ENCODE data around the gene CCDC39.
A peak's percentile ranks its signal among the peaks of the same experiment; 100 is the strongest.
"Not testable (repeated sequence)": the region's sequence is repeated elsewhere in the genome, so short reads cannot be mapped to it uniquely, and the experiment has no call there.

The CCDC39 gene

DNA sequence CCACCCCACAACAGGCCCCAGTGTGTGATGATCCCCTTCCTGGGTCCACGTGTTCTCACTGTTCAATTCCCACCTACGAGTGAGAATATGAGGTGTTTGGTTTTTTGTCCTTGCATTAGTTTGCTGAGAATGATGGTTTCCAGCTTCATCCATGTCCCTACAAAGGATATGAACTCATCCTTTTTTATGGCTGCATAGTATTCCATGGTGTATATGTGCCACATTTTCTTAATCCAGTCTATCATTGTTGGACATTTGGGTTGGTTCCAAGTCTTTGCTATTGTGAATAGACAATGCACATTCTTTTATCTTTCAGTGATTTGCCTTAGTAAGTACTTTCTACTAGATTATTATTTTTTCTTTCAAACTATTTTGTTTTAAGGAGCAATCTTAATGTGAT lies 60.7 kb downstream of the CCDC39 start:
- not testable (repeated sequence) for DNase-seq

DNA sequence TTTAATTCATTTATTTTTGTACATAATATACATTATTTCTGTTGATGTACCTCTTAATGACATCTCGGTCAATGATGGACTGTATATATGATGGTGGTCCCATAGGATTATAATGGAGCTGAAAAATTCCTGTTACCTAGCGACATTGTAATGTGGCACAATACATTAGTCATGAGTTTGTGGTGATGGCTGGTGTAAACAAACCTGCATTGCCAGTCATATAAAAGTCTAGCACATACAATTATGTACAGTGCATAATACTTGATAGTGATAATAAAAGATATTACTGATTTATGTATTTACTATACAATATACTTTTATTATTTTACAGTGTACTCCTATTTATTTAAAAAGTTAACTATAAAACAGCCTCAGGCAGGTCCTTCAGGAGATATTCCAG lies 62.2 kb downstream of the CCDC39 start:
- no peak for DNase-seq

DNA sequence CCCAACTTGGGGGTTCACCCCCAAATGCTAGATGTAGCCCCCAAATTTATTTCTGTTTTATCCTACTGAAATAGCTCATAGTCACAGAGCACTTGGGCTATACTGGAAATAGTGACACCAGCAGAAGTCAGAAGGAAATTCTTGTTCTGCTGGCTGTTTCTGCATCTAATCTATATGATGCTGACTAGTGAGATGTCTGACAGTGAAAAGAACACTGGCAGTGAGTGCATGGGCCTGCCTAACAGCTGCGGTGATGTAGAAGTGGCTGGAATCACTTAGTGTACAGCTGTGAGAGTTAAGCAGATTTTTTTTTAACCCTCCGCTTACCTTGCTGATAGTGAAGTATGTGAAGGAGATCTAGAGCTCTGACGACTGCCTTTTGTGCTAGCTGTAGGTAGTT lies 63.3 kb downstream of the CCDC39 start:
- DNase-seq, result no peak

DNA sequence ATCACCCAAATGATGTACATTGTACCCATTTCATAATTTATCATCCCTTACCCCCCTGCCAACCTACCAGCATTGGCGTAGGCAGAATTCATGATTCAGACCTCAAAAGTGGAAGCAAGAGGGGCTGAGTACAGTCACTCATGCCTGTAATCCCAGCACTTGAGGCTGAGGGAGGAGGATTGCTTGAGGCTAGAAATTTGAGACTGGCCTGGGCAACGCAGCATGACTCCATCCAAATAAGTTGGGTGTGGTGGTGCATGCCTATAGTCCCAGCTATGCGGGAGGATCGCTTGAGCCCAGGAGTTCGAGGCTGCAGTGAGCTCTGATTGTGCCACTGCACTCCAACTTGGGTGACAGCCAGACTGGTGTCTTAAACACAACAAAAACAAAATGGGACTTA lies 66.9 kb downstream of the CCDC39 start:
- no peak for DNase-seq

DNA sequence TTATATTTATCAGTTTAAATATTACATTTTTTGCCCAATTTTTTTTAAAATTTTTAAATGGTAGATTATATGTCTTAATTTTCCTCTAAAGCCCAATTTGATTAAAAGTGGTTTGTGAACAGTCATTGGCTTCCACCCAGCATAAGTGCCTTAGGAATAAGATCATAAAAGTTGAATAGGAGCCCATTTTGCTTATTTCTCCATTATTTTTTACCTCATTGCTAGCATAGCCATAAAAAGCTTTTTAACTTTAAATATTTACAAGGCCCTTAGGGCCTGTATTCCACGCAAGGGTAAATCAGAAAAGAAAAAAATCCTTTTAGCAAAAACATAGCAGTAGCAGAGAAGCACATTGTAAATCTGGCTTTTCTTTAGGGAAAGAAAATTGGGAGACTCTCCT lies 68.3 kb downstream of the CCDC39 start:
- no peak for DNase-seq

DNA sequence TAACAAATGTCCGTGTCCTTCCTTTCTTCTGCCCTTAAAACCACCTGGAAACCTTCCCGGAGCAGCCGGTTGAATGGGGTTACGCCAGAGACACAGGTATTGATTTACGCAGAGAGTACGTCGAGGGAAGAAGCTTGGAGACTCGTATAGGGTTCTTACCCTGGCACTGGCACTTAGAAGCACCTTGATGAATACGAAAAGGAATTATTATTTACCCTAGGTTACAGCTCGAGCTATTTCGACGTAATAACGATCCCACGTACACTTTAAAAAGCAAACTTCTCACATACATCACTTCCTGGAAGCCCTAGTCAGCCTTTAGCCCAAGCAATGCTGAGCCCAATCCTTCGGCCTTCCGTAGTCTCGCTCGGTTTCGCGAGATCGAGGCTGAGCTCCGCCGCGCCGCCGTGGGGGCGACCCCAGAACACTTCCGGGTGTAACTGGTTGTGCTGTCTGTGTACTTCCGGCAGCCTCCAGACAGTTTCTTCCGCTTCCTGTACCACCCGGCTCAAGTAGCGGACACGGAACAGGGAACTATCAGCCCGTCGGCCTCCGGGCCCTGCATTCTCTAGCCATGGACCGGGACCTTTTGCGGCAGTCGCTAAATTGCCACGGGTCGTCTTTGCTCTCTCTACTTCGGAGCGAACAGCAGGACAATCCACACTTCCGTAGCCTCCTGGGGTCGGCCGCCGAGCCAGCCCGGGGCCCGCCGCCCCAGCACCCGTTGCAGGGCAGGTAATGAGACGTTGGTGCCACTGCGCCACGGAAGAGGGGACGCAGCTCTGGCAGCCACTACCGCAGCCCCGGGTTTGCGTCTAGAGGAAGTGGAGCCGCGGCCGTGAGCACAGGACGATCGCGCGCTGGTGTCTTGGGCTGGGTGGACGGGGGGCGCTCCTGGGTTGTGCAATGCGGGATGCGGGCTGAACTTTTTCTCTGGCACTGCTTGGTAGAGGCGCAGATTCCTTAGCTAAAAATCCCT lies 77.3 kb downstream of the CCDC39 start, which contains the start of gene TTC14:
TTC14 (plus strand) TSS at position 476 of the 979 bp plus-strand sequence; CDS start at position 575, 99 bp downstream.
- DNase-seq, result peak; percentile 97

DNA sequence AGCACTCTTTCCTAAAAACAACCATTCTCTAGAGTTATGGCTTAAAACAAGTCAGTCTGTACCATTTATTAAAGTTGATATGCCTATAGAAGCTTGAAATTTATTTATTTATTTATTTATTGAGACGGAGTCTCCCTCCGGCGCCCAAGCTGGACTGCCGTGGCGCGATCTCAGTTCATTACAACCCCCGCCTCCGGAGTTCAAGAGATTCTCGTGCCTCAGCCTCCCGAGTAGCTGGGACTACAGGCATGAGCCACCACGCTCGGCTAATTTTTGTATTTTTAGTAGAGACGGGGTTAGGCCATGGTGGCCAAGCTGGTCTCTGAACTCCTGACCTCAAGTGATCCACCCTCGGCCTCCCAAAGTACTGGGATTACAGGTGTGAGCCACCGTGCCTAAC lies 78.8 kb downstream of the CCDC39 start:
- no peak for DNase-seq

DNA sequence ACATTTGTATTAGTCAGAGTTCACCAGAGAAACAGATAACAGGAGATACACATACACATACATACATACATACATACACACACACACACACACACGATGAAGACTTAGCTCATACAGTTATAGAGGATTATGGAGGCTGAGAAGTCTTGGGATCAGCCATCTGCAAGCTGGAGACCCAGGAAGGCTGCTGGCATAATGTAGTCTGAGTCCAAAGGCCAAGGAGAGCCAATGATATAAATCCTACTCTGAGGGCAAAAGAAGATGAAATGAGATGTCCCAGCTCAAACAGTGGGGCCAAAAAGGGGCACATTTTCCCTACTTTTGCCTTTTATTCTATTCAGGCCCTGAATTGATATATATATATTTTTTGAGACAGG lies 83.7 kb downstream of the CCDC39 start:
- no peak for DNase-seq

DNA sequence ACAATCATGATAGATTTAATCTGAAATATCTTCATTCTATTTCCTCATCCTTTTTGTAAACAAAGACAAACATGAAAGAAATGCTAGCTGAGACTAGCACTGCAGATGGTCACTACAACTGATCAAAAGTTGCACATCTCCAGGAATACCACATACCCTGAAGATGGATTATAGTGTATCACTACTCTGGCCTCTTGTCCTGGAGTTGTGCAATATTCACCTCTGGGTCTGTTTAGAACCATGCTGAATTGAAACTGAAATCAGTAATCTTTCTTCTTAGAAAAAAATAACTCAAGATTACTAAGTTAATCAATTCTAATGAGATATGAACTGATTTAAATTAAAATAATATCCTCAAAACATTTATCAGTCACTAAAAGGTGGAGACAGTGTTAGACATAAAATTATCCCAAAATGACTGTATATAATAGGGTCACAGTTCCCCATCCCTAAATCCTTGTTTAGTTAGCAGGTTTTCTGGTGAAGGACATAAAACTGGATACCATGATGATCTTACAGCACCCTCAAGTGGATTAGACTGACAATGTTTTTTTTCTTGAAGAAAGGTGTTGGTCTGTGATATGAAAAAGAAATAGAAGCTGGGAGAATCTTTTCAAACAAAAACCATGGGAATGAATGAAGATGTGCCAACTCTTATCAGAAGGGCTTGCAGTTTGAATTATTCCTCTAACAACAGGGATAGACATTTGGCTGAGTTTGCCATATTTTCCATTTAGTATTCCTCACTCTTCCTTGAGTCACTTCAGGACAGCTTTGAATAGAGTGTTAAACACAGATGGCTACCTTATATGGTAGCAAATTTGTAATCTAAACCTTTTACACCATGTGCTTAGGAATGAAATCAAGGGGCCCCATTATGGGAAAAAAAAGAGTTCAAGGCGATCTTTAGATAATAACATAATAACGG lies 84.4 kb downstream of the CCDC39 start:
- no peak for DNase-seq

DNA sequence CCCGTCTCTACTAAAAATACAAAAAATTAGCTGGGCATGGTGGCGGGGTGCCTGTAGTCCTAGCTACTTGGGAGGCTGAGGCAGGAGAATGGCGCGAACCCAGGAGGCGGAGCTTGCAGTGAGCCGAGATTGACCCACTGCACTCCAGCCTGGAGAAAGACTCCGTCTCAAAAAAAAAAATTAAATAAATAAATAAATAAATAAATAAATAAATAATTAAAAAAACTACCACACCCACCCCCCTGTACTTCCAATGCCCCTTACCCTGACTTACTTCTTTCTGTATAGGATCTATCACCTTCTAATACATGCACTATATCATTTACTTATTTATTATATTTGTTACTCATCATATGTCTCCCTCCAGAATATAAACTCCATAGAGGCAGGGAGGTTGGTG lies 85.7 kb downstream of the CCDC39 start:
- DNase-seq, result not testable (repeated sequence)

DNA sequence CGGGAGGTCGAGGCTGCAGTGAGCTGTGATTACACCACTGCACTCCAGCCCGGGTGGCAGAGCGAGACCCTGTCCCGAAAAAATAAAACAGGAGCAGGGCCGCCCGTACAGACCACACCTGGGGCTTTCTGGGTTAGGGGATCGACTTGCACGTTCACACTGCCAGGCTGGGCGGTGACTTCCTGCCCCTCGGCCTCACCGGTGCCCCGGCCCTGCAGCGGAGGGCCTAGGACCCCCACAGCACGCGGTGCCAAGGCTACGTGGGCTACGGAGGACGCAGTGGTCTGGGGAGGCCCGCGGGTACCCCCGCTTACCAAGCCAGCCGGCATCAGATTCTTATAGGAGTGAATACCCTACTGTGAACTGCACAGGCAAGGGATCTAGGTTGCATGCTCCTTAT lies 88.9 kb downstream of the CCDC39 start:
- DNase-seq, result no peak

DNA sequence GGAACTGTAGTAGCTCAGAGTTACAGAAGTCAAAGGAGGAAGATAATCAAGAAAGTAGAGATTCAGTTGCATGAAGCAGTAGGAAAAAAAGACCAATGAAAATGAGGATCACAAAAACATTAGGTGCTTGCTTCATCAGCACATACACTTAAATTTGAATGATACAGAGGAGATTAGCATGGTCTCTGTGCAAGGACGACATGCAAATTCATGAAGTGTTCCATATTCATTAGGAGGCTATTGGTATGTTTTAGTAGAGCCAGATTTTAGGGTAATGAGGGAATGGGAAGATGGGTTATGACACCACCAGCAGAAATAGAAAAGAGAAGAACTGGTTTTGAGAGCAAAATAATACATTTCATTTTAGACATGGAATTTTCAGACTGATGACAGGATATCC lies 98.4 kb downstream of the CCDC39 start:
- no peak for DNase-seq

DNA sequence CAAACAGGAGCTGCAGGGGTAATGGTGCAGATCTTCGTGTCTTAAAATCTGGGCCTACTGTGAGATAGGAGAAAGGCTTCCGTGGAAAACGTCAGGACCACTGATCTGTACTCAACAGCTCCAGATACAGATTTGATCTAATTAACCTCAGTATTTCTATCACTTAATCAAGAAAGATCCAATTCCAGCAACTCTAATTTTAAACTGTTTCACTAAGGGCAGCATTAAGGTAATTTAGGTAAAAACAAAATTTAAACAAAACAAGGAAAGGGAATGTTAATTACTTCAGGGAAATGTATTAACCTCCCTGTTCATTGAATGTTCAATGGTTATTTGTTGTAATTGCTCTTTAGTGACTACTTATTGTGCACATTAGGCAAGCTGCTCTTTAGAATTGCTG lies 103.7 kb downstream of the CCDC39 start:
- no peak for DNase-seq

DNA sequence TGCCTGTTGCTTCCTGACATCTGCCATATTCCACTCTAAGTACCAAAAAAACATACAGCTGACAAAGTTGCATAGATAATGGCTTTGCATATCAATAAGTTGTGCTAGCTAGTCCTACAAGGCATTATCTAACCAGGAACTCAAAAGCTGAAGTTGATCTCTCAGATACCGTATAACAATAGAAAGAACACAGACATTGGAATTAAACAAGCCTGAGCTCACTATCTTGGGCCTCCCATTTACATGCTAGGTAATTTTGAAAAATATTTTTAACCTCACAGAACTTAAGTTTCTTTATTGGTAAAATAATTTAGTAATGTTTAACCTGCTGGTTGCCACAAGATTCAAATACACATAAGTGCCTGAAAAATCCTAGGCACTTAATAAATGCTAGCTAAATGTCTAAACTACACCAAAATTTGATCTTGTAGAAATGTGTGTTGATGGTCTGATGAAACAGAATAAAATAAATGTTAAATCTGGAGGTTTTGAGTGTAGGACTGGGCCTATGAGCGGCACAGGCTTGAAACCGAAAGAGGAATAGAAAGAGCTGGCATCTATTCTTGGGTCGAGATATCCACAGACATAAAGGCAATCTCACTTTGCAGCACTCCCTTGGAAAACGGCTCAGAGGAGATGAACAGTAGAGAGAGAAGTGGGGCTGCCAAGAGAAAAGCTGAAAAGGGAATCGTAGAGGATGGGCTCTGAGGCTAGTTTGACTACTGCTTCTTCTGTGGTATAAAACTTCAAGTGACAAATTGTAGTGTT lies 107.3 kb downstream of the CCDC39 start:
- DNase-seq, result no peak

DNA sequence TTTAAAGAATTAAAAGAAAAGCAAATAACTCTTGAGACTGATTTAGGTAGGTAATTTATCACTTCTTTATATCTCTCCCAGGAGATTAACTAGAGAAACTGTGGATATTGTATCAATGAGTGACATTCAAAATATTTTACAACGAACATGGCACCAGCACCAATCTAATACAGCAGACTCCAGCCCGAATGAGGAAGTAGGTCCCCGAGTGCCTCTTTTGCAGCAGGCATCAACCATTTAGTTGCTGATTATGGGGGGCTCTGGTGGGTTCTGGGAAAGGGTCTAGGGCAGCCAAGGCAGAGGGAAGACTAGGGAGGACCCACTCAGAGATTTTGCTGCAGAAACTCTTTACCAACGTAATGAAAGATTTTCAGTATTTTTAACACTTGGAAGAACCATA lies 109.1 kb downstream of the CCDC39 start:
- DNase-seq, result no peak

DNA sequence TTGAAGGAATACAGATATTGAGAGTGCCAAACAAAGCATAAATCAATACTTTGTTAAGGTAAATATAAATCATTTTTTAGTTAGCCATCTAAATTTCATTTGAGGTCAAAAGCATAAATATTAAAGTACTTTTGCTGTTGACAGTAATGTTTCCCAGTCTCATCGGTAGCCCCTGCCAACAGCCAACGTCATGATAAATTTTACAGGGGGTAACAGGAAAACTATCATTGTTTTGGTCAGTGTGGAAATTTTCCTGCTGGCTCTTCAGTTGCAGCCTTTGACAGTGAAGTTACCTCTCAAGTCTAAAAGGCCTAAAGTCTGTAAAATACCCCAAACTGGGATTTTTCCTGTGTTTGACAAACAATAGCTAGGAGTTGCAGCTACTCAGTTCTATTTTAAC lies 114.6 kb downstream of the CCDC39 start:
- DNase-seq, result no peak
